Effector memory CD4-positive, alpha-beta T cell (primary cell): ENCODE data around the gene SEPTIN12.
"Not testable (repeated sequence)": the region's sequence is repeated elsewhere in the genome, so short reads cannot be mapped to it uniquely, and the experiment has no call there.

Source experiments
- DNase-seq, 3 donors: peaks; one replicate each; pipeline ENCODE4 v3.0.0-alpha.2; 2020
- H3K27ac ChIP-seq: 2 replicates; pipeline ENCODE4 v1.7.0; 2013; ENCODE audit warnings: mild to moderate bottlenecking, low read length, moderate library complexity; ENCODE audit not compliant: insufficient read depth, poor library complexity, severe bottlenecking
- H3K27me3 ChIP-seq: replicated peaks from 2 replicates; pipeline ENCODE4 v1.7.0; 2013; ENCODE audit warnings: mild to moderate bottlenecking, low read length; ENCODE audit not compliant: insufficient read depth, control insufficient read depth, poor library complexity, severe bottlenecking
- H3K36me3 ChIP-seq: 2 replicates; pipeline ENCODE4 v1.7.0; 2013; ENCODE audit warnings: mild to moderate bottlenecking, low read length, moderate library complexity; ENCODE audit not compliant: control insufficient read depth, insufficient read depth
- H3K4me1 ChIP-seq: 2 replicates; pipeline ENCODE4 v1.7.0; 2013; ENCODE audit warnings: low read length, mild to moderate bottlenecking; ENCODE audit not compliant: control insufficient read depth, insufficient read depth, poor library complexity, severe bottlenecking
- H3K4me3 ChIP-seq: 2 replicates; pipeline ENCODE4 v1.7.0; 2013; ENCODE audit warnings: low read length, low read depth, mild to moderate bottlenecking; ENCODE audit not compliant: insufficient read depth, poor library complexity, severe bottlenecking
- H3K9me3 ChIP-seq: 2 replicates; pipeline ENCODE4 v1.7.0; 2013; ENCODE audit warnings: mild to moderate bottlenecking, low read length, moderate library complexity; ENCODE audit not compliant: control insufficient read depth

The SEPTIN12 gene

GRCh38 chr16:4785758-4786433 is 2.2 kb downstream of the SEPTIN12 start:
- DNase-seq: no peak
- no peaks in the 10 kb centered on the region for H3K36me3 ChIP-seq
- H3K27ac ChIP-seq: no peak overlapping the region
- H3K9me3 ChIP-seq: no peaks in the 10 kb centered on the region
- H3K27me3 ChIP-seq: no peaks in the 10 kb centered on the region
- H3K4me3 ChIP-seq: no peak overlapping the region
- no peaks in the 10 kb centered on the region for H3K4me1 ChIP-seq

GRCh38 chr16:4784444-4784987 is 3.6 kb downstream of the SEPTIN12 start:
- H3K4me1 ChIP-seq, DNase-seq, H3K36me3 ChIP-seq, H3K4me3 ChIP-seq, H3K9me3 ChIP-seq, H3K27ac ChIP-seq, H3K27me3 ChIP-seq: not testable (repeated sequence)

- Histone ChIP-seq H3K4me1 (no peaks in the 10 kb centered on the region), H3K27me3 (no peaks in the 10 kb centered on the region), H3K27ac (no peak overlapping the region), H3K36me3 (no peaks in the 10 kb centered on the region), H3K4me3 (no peak overlapping the region), H3K9me3 (no peaks in the 10 kb centered on the region)
- DNase-seq: no peak
Observed at GRCh38 chr16:4783951-4784336, 4.2 kb downstream of the SEPTIN12 start.

- H3K27ac ChIP-seq: no peak overlapping the region
- DNase-seq: no peak
- H3K4me3 ChIP-seq: no peak overlapping the region
- no peaks in the 10 kb centered on the region for H3K27me3 ChIP-seq
- H3K9me3 ChIP-seq: no peaks in the 10 kb centered on the region
- no peaks in the 10 kb centered on the region for H3K4me1 ChIP-seq
- H3K36me3 ChIP-seq: no peaks in the 10 kb centered on the region
Observed at GRCh38 chr16:4783251-4783950, 4.7 kb downstream of the SEPTIN12 start.

- H3K9me3 ChIP-seq: no peaks in the 10 kb centered on the region
- DNase-seq: no peak
- H3K4me3 ChIP-seq: no peak overlapping the region
- H3K36me3 ChIP-seq: no peaks in the 10 kb centered on the region
- H3K27ac ChIP-seq: no peak overlapping the region
- H3K4me1 ChIP-seq: no peaks in the 10 kb centered on the region
- H3K27me3 ChIP-seq: no peaks in the 10 kb centered on the region
Observed at GRCh38 chr16:4780235-4780634, 7.9 kb downstream of the SEPTIN12 start.

- DNase-seq: no peak
- no peaks in the 10 kb centered on the region for H3K27me3 ChIP-seq
- no peaks in the 10 kb centered on the region for H3K9me3 ChIP-seq
- no peaks in the 10 kb centered on the region for H3K36me3 ChIP-seq
- no peaks in the 10 kb centered on the region for H3K4me1 ChIP-seq
- no peak overlapping the region for H3K27ac ChIP-seq
- no peak overlapping the region for H3K4me3 ChIP-seq
Observed at GRCh38 chr16:4778050-4778392, 10.1 kb downstream of the SEPTIN12 start.

- Histone ChIP-seq H3K36me3 (no peaks in the 10 kb centered on the region), H3K4me1 (no peaks in the 10 kb centered on the region)
- DNase-seq: no peak
Observed at GRCh38 chr16:4777339-4778049, 10.7 kb downstream of the SEPTIN12 start.

GRCh38 chr16:4776141-4776705 is 11.9 kb downstream of the SEPTIN12 start:
- H3K9me3 ChIP-seq: no peaks in the 10 kb centered on the region

More at GRCh38 chr16:4777339-4778049, 10.7 kb downstream of the SEPTIN12 start:
- no peaks in the 10 kb centered on the region for H3K27me3 ChIP-seq
- no peaks in the 10 kb centered on the region for H3K9me3 ChIP-seq
- H3K27ac ChIP-seq: no peak overlapping the region
- H3K4me3 ChIP-seq: no peak overlapping the region

GRCh38 chr16:4775005-4775404 is 13.1 kb downstream of the SEPTIN12 start:
- H3K4me3 ChIP-seq: no peak overlapping the region
- H3K36me3 ChIP-seq: no peaks in the 10 kb centered on the region
- no peak for DNase-seq
- H3K27ac ChIP-seq: no peak overlapping the region
- no peaks in the 10 kb centered on the region for H3K27me3 ChIP-seq
- H3K9me3 ChIP-seq: no peaks in the 10 kb centered on the region
- no peaks in the 10 kb centered on the region for H3K4me1 ChIP-seq

More at GRCh38 chr16:4776141-4776705, 11.9 kb downstream of the SEPTIN12 start:
- Histone ChIP-seq H3K4me1 (no peaks in the 10 kb centered on the region), H3K27ac (no peak overlapping the region), H3K4me3 (no peak overlapping the region), H3K36me3 (no peaks in the 10 kb centered on the region), H3K27me3 (no peaks in the 10 kb centered on the region)
- no peak for DNase-seq
